HG03066 (cell line): ENCODE results near the gene RAB5A.
"Not testable (repeated sequence)": the region's sequence is repeated elsewhere in the genome, so short reads cannot be mapped to it uniquely, and the experiment has no call there.

Experiments used
- ATAC-seq: cut with Tn5 transposase; IDR thresholded peaks from one replicate; pipeline ENCODE4 v1.9.1; 2021; ENCODE audit warnings: low read depth; ENCODE audit not compliant: unreplicated experiment

RAB5A gene, protein sequence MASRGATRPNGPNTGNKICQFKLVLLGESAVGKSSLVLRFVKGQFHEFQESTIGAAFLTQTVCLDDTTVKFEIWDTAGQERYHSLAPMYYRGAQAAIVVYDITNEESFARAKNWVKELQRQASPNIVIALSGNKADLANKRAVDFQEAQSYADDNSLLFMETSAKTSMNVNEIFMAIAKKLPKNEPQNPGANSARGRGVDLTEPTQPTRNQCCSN

DNA sequence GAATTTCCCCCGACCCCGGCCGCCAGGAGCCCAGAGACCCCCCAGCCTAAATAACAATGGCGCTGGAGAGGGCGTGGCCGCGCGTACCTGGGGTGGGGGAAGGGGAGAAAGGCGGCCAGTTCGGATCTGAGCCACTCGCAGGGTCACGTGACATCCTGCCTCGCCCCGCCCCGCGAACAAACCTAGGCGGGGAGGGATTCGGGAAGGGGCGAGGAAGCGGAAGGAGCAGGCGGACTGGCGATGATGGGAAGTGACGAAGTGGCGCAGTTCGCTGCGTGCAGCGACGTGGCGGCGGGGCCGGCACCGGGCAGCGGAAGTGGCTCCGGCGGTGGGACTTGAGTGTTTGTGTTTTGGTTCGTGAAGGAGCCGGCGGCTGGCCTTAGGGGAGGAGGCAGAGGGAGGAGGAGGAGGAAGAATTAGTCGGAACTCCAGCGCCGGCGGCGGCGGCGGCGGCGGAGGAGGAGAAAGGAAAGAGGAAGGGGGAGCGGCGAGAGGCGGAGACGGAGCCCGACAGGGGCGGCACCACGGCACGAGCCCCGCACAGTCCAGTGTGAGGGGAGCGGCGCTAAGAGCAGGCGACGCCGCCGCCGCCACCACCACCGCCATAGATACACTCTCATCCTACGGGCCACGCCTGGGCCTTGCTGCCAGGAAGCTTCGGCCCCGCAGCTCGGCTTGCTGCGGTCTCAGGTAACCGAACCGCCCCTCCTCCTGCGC lies at the start of gene RAB5A:
RAB5A (plus strand) TSS at position 266 of the 717 bp plus-strand sequence. CDS start 3,802 bp downstream, outside the sequence.
- peak; percentile 96 for ATAC-seq

GRCh38 chr3:19898721-19899120 lies 48.2 kb upstream of the RAB5A start:
- ATAC-seq: no peak

GRCh38 chr3:19899264-19899663 lies 47.6 kb upstream of the RAB5A start:
- no peak for ATAC-seq

DNA sequence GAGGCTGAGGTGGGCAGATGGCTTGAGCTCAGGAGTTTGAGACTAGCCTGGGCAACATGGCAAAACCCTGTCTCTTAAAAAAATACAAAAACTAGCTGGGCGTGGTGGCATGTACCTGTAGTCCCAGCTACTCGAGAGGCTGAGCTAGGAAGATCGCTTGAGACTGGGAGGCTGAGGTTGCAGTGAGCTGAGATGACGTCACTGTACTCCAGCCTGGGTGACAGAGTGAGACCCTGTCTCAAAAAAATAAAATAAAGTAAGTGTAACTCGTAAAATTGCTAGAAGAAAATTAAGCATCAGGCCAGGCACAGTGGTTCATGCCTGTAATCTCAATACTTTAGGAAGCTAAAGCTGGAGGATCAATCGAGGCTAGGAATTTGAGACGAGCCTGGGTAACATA lies 47.1 kb upstream of the RAB5A start:
- ATAC-seq: not testable (repeated sequence)

DNA sequence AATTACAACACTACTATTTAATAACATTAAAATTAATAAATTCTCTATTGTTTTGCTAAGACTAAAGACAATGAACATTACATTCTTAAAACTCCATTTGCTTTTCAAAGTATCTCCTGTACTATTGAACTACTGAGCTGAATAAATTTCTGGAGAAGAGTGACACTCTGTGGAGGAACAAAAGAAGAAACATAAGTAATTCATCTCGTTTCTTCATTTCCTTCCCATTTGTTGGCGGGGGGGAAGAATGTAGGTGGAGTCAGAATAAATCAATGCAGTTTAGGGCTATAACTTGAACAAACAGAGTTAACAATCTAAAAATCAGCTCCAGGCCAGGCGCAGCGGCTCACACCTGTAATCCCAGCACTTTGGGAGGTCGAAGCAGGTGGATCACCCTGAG lies 45.6 kb upstream of the RAB5A start:
- ATAC-seq: no peak

- ATAC-seq: no peak
These were observed 45.0 kb upstream of the RAB5A start for GRCh38 chr3:19901918-19902317.

DNA sequence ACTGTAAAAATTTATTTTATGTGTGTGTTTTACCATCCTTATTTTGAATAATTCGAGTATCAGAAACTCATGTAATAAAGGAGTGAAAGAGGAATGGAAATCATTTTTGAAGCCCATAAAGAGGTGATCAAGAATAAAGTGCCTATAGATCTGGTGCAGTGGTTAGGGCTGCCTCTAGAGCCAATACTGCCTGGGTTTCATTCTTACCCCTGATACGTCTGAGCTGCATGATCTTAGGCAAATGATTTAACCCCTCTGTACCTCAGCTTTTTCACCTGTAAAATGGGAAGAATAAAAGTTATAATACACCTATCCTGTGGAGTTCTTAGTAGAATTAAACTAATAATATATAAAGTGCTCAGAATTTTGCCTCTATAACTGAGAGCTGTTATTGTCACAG lies 43.2 kb upstream of the RAB5A start:
- no peak for ATAC-seq

DNA sequence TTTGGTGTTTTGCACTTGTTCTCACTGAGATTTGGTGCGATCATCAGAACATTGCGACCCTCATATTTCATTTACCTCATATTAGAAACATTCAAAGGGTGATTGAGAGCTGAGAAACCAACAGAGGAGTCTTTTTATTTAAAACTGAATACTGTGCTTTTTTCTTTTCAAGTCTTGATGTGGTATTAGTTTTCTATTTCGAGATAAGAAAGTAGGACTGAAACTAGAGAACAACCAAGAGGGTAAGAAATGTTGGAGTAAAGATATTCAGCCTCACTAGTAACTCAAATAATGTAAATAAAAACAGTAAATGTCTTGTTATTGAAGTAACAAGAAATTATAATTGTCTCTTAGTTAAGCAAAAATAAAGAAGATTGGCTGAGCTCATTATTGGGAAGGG lies 39.4 kb upstream of the RAB5A start:
- ATAC-seq: no peak

GRCh38 chr3:19911452-19911851 lies 35.4 kb upstream of the RAB5A start:
- ATAC-seq: no peak

GRCh38 chr3:19917167-19917566 lies 29.7 kb upstream of the RAB5A start:
- no peak for ATAC-seq

GRCh38 chr3:19920401-19921080 lies 26.4 kb upstream of the RAB5A start:
- ATAC-seq: no peak

DNA sequence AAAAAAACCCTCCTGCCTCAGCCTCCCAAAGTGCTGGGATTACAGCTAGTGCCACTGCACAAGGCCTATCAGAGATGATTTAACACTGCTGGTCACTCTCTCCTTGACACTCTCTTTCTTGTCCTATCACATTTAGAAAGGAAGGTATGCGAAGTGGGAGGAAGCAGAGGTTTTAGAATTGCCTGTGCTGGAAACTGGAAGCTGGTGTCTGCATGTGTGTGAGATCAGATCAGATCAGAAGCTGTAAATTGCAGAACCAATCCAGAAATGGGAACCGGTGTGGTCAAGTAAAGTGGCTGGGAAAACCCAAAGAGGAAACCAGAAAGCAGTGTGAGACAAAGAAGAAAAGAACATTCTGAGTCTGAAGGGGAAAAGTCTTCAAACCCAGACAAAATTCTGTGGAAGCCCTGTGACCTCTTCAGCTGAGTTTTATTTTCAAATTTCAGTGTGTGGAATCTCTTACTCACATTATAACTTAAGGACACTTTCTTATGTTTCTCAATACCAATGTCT lies 15.7 kb upstream of the RAB5A start:
- ATAC-seq: peak; percentile 64

GRCh38 chr3:19931767-19932188 lies 15.1 kb upstream of the RAB5A start:
- peak; percentile 35 for ATAC-seq

DNA sequence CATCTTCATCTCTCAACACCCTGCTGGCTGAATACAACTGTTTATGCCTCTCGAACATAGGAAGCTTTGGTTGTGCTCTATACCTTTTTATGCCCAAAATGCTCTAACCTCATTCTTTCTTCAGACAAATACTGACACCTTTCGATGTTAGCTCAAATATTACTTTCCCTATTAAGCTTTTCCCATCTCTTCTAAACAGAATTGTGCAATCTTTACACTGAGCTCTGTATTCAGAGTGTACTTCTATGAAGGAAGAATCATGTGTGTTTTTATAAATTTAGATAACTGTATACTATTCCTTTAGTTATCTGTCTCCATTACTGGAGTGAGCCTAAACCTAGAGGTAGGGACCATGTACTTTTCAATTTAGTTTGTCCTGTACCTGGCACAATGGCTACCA lies 14.5 kb upstream of the RAB5A start:
- ATAC-seq: no peak

GRCh38 chr3:19934098-19934566 lies 12.8 kb upstream of the RAB5A start, which contains the start of gene EFHB:
EFHB (minus strand) TSS chr3:19934217; CDS start chr3:19934018, 199 bp downstream.
- ATAC-seq: no peak

DNA sequence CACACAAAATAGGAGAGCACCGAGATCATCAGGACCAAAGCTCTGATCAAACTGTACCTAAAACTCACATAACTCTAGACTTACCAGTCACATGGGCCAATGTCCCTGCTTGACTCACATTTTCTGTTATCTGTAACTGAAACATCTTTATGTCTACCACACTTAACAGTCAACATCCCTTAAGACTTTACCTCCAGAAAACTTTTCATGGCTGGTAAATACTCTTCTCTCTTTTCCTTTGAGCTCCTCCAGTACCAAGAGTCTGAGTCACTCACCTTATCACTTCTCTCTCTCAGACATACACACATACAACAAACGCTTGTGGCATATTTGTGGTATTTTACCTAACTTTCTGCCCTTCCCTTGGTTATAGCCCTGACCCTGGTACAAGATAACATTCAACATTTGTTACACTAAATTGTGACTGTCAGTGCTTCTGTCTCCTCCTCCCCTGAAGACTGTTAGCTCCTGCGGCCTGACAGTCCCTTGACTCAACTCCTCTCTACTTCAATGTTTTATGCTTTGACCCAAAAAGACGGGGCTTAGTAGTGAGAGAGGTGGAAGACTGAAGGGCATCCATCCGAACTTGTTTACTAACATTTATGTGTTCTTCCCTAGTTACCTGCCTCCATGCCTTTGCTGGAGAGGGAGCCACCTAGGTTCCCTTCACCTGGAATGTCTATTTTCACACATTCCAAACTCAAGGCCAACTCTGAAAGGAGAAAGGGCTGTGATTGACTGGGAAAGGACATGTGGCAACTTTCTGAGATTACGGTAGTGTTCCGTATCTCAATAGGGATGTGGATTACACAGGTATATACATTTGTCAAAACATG lies 9.2 kb upstream of the RAB5A start:
- no peak for ATAC-seq

DNA sequence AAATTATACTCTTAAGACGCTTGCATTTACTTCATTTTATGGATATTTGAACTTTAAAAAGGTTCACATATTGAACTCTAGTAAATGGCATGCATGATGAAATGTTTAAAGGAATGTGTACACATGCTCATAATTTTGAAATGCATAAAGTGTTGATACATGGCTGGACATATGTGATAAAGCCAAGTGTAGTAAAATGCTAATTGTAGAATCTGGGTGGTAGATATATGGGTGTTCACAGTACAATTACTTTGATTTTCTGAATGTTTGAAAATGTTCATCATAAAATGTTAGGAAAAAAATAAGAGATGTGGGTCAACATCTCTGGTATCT lies 8.6 kb upstream of the RAB5A start:
- no peak for ATAC-seq

DNA sequence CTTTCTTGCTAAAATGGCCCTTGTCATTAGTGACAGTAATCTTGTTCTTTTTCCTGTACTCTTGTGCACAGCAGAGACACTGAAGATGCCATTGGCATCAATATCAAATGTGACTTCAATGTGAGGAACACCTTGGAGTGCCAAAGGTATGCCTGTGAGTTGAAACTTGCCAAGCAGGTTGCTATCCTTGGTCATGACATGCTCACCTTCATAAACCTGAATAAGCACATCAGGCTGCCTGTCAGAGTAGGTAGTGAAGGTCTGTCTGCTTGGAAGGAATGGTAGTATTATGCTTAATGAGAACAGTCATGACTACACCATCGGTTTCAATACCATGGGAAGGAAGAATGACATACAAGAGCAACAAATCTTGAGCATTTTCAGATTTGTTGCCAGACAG lies 6.3 kb upstream of the RAB5A start:
- no peak for ATAC-seq

DNA sequence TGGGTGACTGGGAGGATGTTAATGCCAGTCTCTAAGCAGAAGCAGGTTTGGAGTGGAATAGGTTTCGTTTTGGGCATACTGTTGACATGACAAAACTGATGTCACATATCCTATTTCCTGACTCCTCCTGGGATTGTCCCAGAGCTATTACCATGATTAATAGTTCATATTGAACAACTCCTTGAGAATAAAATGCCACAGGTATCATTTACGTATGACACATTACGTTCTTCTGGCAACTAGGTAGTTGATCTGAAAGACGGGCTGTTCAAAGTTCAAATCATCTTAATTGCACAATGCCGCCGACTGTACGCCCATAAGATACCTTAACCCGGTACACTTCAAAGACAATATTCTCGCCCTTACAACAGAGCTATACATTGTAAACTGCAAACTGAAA lies 1.4 kb upstream of the RAB5A start:
- no peak for ATAC-seq

DNA sequence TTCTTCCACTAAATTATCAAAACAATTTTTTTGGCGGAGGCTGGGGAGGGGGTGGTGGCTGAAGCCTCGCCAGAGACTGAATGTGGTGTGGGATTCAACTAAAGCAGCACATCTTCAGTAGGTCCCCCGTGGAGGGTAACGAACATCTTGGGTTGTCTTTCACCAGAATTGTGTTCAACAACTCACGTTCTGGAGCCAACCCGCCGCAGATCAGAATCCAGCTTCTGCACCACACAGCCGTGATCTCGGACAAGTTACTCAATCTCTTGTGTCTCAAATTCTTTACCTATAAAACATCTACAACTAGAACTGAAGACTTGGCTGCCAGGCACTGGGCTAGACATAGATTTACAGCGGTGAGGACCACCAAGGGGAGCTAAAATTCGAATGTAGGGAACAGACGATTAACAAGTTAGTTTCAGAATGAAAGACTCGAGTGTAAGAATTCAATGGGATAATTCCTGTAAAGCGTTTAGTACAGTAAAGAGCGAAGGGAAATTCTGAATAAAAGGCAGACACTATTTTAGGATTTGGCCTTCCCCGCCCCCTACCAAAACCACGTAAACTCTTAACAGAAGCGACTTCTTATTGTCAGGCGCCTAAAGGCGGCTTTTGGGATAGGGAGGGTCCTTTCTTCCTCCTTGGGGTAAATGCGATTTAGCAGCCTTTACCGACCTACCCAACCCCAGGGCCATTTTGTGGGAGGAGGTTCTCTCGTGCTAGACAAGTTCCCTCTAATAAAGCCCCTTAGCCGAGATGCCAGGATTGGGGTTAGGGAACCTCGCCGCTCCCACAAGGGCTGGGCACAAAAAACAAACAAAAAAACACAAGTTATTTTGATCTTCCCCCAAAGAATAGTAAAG lies 697 bp upstream of the RAB5A start:
- peak; percentile 2 for ATAC-seq
